H9 (cell line): Measurements from ENCODE around the gene TMLHE. TPM values are rescaled to one million over a fixed set of nuclear protein-coding genes. Genes with fewer than 3 reads are reported as not detected.
"Not testable (repeated sequence)": the region's sequence is repeated elsewhere in the genome, so short reads cannot be mapped to it uniquely, and the experiment has no call there.

Experiments used
- DNase-seq: peaks from one replicate; pipeline ENCODE4 v3.0.0-alpha.2; 2017
- H2AFZ ChIP-seq: one replicate; pipeline ENCODE4 v1.6.1; 2013; ENCODE audit warnings: mild to moderate bottlenecking, low read length, control low read depth, moderate library complexity
- H2AK5ac ChIP-seq: 2 replicates; pipeline ENCODE4 v1.6.1; 2013; ENCODE audit warnings: low read length, control low read depth, mixed read lengths; ENCODE audit not compliant: insufficient read length
- H2BK120ac ChIP-seq: one replicate; pipeline ENCODE4 v1.6.1; 2013; ENCODE audit warnings: low read depth, mild to moderate bottlenecking, low read length, control low read depth, inconsistent platforms; ENCODE audit not compliant: poor library complexity, severe bottlenecking
- H2BK12ac ChIP-seq: 2 replicates; pipeline ENCODE4 v1.6.1; 2013; ENCODE audit warnings: low read length, control low read depth, mixed read lengths, low read depth; ENCODE audit not compliant: insufficient read length
- H2BK15ac ChIP-seq: 2 replicates; pipeline ENCODE4 v1.6.1; 2013; ENCODE audit warnings: low read depth, low read length, control low read depth
- H2BK20ac ChIP-seq: one replicate; pipeline ENCODE4 v1.6.1; 2013; ENCODE audit warnings: low read depth, mild to moderate bottlenecking, low read length, control low read depth, inconsistent platforms; ENCODE audit not compliant: poor library complexity, severe bottlenecking
- H2BK5ac ChIP-seq: 2 replicates; pipeline ENCODE4 v1.6.1; 2013; ENCODE audit warnings: low read length, control low read depth, mixed read lengths; ENCODE audit not compliant: insufficient read length
- H3K14ac ChIP-seq: 2 replicates; pipeline ENCODE4 v1.6.1; 2013; ENCODE audit warnings: low read length, control low read depth; ENCODE audit not compliant: insufficient read depth
- H3K18ac ChIP-seq: 2 replicates; pipeline ENCODE4 v1.6.1; 2013; ENCODE audit warnings: low read depth, mild to moderate bottlenecking, mixed read lengths, low read length, control low read depth; ENCODE audit not compliant: insufficient read length
- H3K23ac ChIP-seq: 2 replicates; pipeline ENCODE4 v1.6.1; 2013; ENCODE audit warnings: low read length, control low read depth, mixed read lengths, low read depth; ENCODE audit not compliant: insufficient read length
- H3K23me2 ChIP-seq: 2 replicates; pipeline ENCODE4 v1.6.1; 2013; ENCODE audit warnings: low read depth, mild to moderate bottlenecking, mixed read lengths, low read length, control low read depth; ENCODE audit not compliant: insufficient read length, poor library complexity, severe bottlenecking
- H3K27ac ChIP-seq: 2 replicates; pipeline ENCODE4 v1.5.1; 2013; ENCODE audit warnings: low read length, control low read depth, mixed read lengths, low read depth; ENCODE audit not compliant: insufficient read length
- H3K27me3 ChIP-seq: 2 replicates; pipeline ENCODE4 v1.6.1; 2013; ENCODE audit warnings: low read length, control low read depth, inconsistent platforms; ENCODE audit not compliant: insufficient read depth
- H3K4ac ChIP-seq: 2 replicates; pipeline ENCODE4 v1.6.1; 2013; ENCODE audit warnings: low read depth, mild to moderate bottlenecking, control low read depth, inconsistent platforms, low read length, moderate library complexity
- H3K4me1 ChIP-seq: 2 replicates; pipeline ENCODE4 v1.6.1; 2013; ENCODE audit warnings: low read length, control low read depth, inconsistent platforms; ENCODE audit not compliant: insufficient read depth
- H3K4me2 ChIP-seq: 2 replicates; pipeline ENCODE4 v1.6.1; 2013; ENCODE audit warnings: low read length, control low read depth, mixed read lengths; ENCODE audit not compliant: insufficient read length, insufficient read depth
- H3K56ac ChIP-seq: 2 replicates; pipeline ENCODE4 v1.6.1; 2013; ENCODE audit warnings: low read depth, mild to moderate bottlenecking, mixed read lengths, low read length, control low read depth; ENCODE audit not compliant: insufficient read length
- H3K79me1 ChIP-seq: 2 replicates; pipeline ENCODE4 v1.6.1; 2013; ENCODE audit warnings: low read depth, mild to moderate bottlenecking, moderate library complexity, low read length, control low read depth, inconsistent platforms; ENCODE audit not compliant: insufficient read depth, poor library complexity, severe bottlenecking
- H3K79me2 ChIP-seq: 2 replicates; pipeline ENCODE4 v1.6.1; 2013; ENCODE audit warnings: low read length, control low read depth, inconsistent platforms; ENCODE audit not compliant: insufficient read depth
- H3K9ac ChIP-seq: 2 replicates; pipeline ENCODE4 v1.6.1; 2013; ENCODE audit warnings: low read length, control low read depth, mixed read lengths; ENCODE audit not compliant: insufficient read length; ENCODE audit errors: extremely low read depth
- H3K9me3 ChIP-seq: one replicate; pipeline ENCODE4 v1.6.1; 2013; ENCODE audit warnings: low read depth, low read length, inconsistent platforms; ENCODE audit not compliant: control insufficient read depth
- H3T11ph ChIP-seq: one replicate; pipeline ENCODE4 v1.6.1; 2013; ENCODE audit warnings: mild to moderate bottlenecking, low read length, control low read depth, inconsistent platforms
- H4K20me1 ChIP-seq: one replicate; pipeline ENCODE4 v1.6.1; 2013; ENCODE audit not compliant: control insufficient read depth, insufficient read length, insufficient read depth
- H4K5ac ChIP-seq: 2 replicates; pipeline ENCODE4 v1.6.1; 2013; ENCODE audit warnings: low read depth, mild to moderate bottlenecking, mixed read lengths, low read length, control low read depth; ENCODE audit not compliant: insufficient read length
- H4K8ac ChIP-seq: replicated peaks from 2 replicates; pipeline ENCODE4 v1.6.1; 2013; ENCODE audit warnings: low read length, control low read depth, mixed read lengths, low read depth; ENCODE audit not compliant: insufficient read length
- H4K91ac ChIP-seq: 2 replicates; pipeline ENCODE4 v1.6.1; 2013; ENCODE audit warnings: low read depth, mild to moderate bottlenecking, moderate library complexity, mixed read lengths, low read length, control low read depth; ENCODE audit not compliant: insufficient read length
- H3K27ac Mint-ChIP-seq, 3 experiments: 2 replicates in 2 of 3; 3 replicates in 1 of 3; pipeline ENCODE4 v1.8.0; 2020 to 2021; ENCODE audit warnings: mixed read lengths in 3 of 3, mild to moderate bottlenecking in 1 of 3, moderate library complexity in 1 of 3
- H3K27me3 Mint-ChIP-seq: 2 replicates; pipeline ENCODE4 v1.8.0; 2021; ENCODE audit warnings: low read depth, mild to moderate bottlenecking, moderate library complexity, mixed read lengths
- H3K36me3 Mint-ChIP-seq, 3 experiments: 2 replicates in 2 of 3; 3 replicates in 1 of 3; pipeline ENCODE4 v1.8.0; 2020 to 2021; ENCODE audit warnings: low read depth in 3 of 3, mixed read lengths in 3 of 3; ENCODE audit not compliant: insufficient read depth in 1 of 3
- H3K4me1 Mint-ChIP-seq, 2 experiments: 2 replicates each; pipeline ENCODE4 v1.8.0; 2020; ENCODE audit warnings: mixed read lengths in 2 of 2
- H3K4me3 Mint-ChIP-seq, 2 experiments: 2 replicates in 1 of 2; 3 replicates in 1 of 2; pipeline ENCODE4 v1.8.0; 2020 to 2021; ENCODE audit warnings: mild to moderate bottlenecking in 2 of 2, mixed read lengths in 2 of 2, moderate library complexity in 1 of 2
- H3K9me3 Mint-ChIP-seq, 2 experiments: 2 replicates in 1 of 2; 3 replicates in 1 of 2; pipeline ENCODE4 v1.8.0; 2020; ENCODE audit warnings: mild to moderate bottlenecking in 2 of 2, mixed read lengths in 2 of 2, moderate library complexity in 1 of 2
- WGBS: extraction: QIAGEN DNeasy Blood & Tissue Kit; methylation state at CpG from one replicate; pipeline ENCODE4 v1.1.7; 2013; ENCODE audit warnings: missing lambda C conversion rate, low lambda C conversion rate, mixed read lengths; ENCODE audit not compliant: insufficient read length; ENCODE audit errors: extremely low coverage; 5-methylcytosine and 5-hydroxymethylcytosine counted together
- total RNA-seq: library from RNA; stranded (reverse); gene quantifications from 2 replicates; pipeline ENCODE4 v1.2.1, GENCODE V29; 2021
- TF ChIP-seq, protein P1 (sequence below): fragments of 200-600 bp; sonication (generic); conservative IDR thresholded peaks from 3 replicates; pipeline ENCODE4 v1.8.0; 2021; ENCODE audit warnings: antibody characterized with exemption, mild to moderate bottlenecking

Gene TMLHE
- total RNA-seq, 1 experiment from 2014 or later = 14.2 TPM

DNA sequence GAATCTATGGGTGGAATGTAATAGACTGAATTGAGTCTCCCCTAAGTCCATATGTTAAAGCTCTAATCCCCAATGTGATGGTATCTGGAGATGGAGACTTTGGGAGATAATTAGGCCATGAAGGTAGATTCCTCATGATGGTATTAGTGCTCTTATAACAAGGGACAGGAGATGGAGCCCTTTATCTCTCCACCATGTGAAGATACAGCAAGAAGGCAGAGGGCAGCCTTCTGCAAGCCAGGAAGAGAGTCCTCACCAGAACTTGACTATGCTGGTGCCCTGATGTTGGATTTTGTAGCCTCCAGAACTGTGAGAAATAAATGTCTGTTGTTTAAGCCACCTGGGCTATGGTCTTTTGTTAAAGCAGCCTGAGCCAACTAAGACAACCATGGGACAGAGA, 78.0 kb downstream of the TMLHE start:
- Histone ChIP-seq H3K4me2 (no peak overlapping the region), H2BK5ac (no peak overlapping the region), H3K14ac (no peak overlapping the region), H4K8ac (no peak overlapping the region), H2AFZ (no peak overlapping the region), H3K4ac (no peak overlapping the region), H3K23me2 (no peaks in the 10 kb centered on the region), H3K18ac (no peak overlapping the region), H3K4me1 (no peaks in the 10 kb centered on the region), H3K9me3 (peaks cover 44% of the 10 kb centered on the region), H3K79me1 (no peaks in the 10 kb centered on the region), H3K23ac (no peak overlapping the region), H3T11ph (no peak overlapping the region), H3K79me2 (no peaks in the 10 kb centered on the region), H4K91ac (no peak overlapping the region), H4K20me1 (no peaks in the 10 kb centered on the region), H3K27me3 (no peaks in the 10 kb centered on the region), H2AK5ac (no peak overlapping the region), H4K5ac (no peak overlapping the region), H3K27ac (no peak overlapping the region), H3K56ac (no peak overlapping the region), H2BK12ac (no peak overlapping the region), H2BK20ac (no peak overlapping the region), H2BK120ac (no peak overlapping the region), H3K9ac (no peak overlapping the region), H2BK15ac (no peak overlapping the region)
- Mint-ChIP-seq H3K36me3 (peaks cover 7 to 24% (median 16%) of the 10 kb centered on the region in 3 experiments; a peak in 6 of 7 replicates), H3K9me3 (peaks cover 63 to 76% of the 10 kb centered on the region in 2 experiments), H3K27ac (no peak overlapping the region), H3K27me3 (no peaks in the 10 kb centered on the region), H3K4me1 (no peaks in the 10 kb centered on the region), H3K4me3 (no peak overlapping the region)
- DNase-seq = no peak
- TF ChIP-seq, protein P1, sequence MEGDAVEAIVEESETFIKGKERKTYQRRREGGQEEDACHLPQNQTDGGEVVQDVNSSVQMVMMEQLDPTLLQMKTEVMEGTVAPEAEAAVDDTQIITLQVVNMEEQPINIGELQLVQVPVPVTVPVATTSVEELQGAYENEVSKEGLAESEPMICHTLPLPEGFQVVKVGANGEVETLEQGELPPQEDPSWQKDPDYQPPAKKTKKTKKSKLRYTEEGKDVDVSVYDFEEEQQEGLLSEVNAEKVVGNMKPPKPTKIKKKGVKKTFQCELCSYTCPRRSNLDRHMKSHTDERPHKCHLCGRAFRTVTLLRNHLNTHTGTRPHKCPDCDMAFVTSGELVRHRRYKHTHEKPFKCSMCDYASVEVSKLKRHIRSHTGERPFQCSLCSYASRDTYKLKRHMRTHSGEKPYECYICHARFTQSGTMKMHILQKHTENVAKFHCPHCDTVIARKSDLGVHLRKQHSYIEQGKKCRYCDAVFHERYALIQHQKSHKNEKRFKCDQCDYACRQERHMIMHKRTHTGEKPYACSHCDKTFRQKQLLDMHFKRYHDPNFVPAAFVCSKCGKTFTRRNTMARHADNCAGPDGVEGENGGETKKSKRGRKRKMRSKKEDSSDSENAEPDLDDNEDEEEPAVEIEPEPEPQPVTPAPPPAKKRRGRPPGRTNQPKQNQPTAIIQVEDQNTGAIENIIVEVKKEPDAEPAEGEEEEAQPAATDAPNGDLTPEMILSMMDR = peak; percentile 14; the same call in 1 of the 3 replicates

- not testable (repeated sequence) for H4K8ac ChIP-seq, H4K20me1 ChIP-seq, H3K18ac ChIP-seq, H2BK15ac ChIP-seq, H3K23ac ChIP-seq, H3K14ac ChIP-seq, H2BK120ac ChIP-seq, H3K4ac ChIP-seq, H3K4me2 ChIP-seq, H2AFZ ChIP-seq, H2BK12ac ChIP-seq, H3K23me2 ChIP-seq, H4K91ac ChIP-seq, H3K79me2 ChIP-seq, H3K27ac ChIP-seq, H4K5ac ChIP-seq, H2AK5ac ChIP-seq, H3K27me3 Mint-ChIP-seq, H3K27ac Mint-ChIP-seq, H3K4me1 Mint-ChIP-seq, H3K79me1 ChIP-seq, H3K27me3 ChIP-seq, DNase-seq, H3K56ac ChIP-seq, H3K9ac ChIP-seq, H3K4me1 ChIP-seq, H2BK5ac ChIP-seq, H2BK20ac ChIP-seq, H3K4me3 Mint-ChIP-seq, H3T11ph ChIP-seq
- Mint-ChIP-seq H3K36me3 (peaks cover 57 to 67% (median 67%) of the 10 kb centered on the region in 3 experiments), H3K9me3 (peaks cover 80 to 87% of the 10 kb centered on the region in 2 experiments)
- peaks cover 10% of the 10 kb centered on the region for H3K9me3 ChIP-seq
- WGBS = no CpG with 5 or more reads among the region's 2 CpGs
Measured at GRCh38 chrX:155527023-155527422, 85.7 kb downstream of the TMLHE start.
